Measurements from ENCODE around the gene TNNI3K. TPM values are rescaled to one million over a fixed set of nuclear protein-coding genes. Genes with fewer than 3 reads are reported as not detected.

TNNI3K gene
- total RNA-seq, 1 donor from 2014 or later = not detected

- intact Hi-C loops (cut with micrococcal nuclease) = no loop called here
Observed at GRCh38 chr1:74485622-74486021, 250.4 kb downstream of the TNNI3K start.

DNA sequence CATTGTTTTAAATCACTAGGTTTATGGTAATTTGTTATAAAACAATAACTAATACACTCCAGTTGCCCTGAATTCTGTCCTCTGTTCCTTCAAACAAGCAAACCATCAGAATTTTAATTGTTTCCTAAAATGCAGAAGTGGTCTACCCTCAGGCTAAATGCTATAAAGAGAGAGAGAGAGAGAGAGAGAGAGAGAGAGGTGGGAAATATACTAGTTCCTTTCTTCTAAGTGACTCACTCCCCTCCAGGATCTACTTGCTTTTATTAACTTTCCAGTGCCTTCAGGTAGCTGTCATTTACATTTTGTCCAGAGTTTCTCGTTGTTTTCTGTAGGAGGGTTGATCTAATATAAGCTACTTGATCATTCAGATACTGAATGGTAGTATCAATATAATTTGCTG is 250.8 kb downstream of the TNNI3K start:
- intact Hi-C loops (cut with micrococcal nuclease) = no loop called here

- intact Hi-C loops (cut with micrococcal nuclease) = no loop called here
Observed at GRCh38 chr1:74496669-74497068, 261.5 kb downstream of the TNNI3K start.

GRCh38 chr1:74498901-74499300 is 263.7 kb downstream of the TNNI3K start:
- intact Hi-C loops (cut with micrococcal nuclease) = no loop called here

- intact Hi-C loops (cut with micrococcal nuclease) = no loop called here
Observed at GRCh38 chr1:74502432-74502831, 267.2 kb downstream of the TNNI3K start.

DNA sequence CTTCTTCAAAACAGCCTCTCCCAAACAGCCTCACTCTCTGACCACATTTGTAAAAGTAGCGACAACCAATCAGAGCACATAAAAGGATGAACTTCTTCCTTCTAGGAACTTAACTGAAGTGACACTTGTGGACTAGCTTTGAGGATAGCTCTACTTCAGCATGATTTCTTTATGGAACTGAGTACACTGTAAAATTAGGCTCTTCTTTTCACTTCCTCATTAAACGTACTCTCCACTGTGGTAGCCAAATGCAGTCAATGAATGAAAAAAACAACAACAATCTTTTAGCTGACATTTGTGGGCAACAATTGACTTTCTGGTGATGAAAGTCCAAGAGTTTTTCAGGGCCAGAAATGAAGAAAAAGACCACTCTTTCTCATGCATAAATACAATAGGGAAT is 267.7 kb downstream of the TNNI3K start:
- intact Hi-C loops (cut with micrococcal nuclease) = no loop called here

DNA sequence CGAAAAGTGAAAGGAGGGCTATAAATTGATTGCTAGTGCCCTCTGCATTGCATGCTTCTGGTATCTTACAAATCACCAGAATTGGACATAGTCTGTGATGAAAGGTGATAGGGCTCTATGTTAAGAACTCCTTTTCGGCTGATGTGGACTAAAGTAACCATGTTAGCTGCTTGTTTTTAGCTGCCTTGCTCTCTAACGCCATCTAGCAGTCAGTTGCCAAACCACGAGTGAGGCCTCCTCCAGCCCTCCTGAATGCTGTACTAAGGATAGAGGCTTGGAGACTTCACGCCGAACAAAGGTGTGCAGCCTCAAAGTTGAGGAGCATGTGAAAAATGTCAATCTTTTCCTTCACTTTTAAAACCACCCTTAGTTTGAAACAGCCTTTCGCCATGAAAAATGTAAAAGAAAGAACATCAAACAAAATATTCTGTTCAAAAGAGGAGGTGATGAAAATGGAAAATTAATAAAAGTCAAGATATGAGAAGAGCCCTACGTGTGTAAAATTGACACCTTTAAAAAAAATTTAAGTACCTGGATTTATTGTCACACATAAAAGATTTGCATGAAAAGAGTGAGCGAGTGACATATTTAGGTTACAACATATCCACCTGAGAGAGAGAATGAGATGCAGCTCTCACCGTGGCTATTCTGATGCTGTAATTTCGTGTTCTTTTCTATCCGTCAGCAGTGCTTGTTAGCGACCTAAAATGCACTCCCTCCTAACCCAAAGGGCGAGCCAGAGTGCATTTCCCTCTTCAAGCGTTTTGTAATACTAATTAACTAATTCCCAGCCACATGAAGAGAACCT is 269.1 kb downstream of the TNNI3K start:
- intact Hi-C loops (cut with micrococcal nuclease) = no loop called here

- intact Hi-C loops (cut with micrococcal nuclease) = no loop called here
Observed at GRCh38 chr1:74504933-74505512, 269.8 kb downstream of the TNNI3K start.

- intact Hi-C loops (cut with micrococcal nuclease) = no loop called here
Observed at GRCh38 chr1:74505928-74506710, 270.9 kb downstream of the TNNI3K start.

DNA sequence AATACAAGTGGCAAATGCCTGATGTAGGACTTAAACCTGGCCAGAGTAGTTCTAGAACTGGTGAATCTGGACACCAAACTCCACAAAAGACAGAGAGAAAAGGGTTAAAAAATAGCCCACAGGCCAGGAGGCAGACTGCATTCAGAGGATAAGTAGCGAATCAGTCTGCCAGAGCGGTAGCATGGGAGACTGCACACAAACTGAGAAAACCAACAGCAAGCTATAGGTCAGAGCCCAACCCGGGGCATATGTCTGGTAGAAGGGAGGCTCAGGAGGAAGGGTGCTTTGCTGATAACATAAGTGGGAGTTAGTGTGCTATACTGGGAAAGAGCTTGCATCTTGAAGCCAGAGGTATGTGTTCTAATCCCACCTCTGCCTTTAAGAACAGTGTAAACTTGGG is 273.3 kb downstream of the TNNI3K start:
- intact Hi-C loops (cut with micrococcal nuclease) = no loop called here

- intact Hi-C loops (cut with micrococcal nuclease) = no loop called here
Observed at GRCh38 chr1:74512170-74512915, 277.2 kb downstream of the TNNI3K start, which contains the start of gene LRRC53. Gene LRRC53 (minus strand): TSS chr1:74512611. CDS start chr1:74483349, 29,262 bp downstream.

DNA sequence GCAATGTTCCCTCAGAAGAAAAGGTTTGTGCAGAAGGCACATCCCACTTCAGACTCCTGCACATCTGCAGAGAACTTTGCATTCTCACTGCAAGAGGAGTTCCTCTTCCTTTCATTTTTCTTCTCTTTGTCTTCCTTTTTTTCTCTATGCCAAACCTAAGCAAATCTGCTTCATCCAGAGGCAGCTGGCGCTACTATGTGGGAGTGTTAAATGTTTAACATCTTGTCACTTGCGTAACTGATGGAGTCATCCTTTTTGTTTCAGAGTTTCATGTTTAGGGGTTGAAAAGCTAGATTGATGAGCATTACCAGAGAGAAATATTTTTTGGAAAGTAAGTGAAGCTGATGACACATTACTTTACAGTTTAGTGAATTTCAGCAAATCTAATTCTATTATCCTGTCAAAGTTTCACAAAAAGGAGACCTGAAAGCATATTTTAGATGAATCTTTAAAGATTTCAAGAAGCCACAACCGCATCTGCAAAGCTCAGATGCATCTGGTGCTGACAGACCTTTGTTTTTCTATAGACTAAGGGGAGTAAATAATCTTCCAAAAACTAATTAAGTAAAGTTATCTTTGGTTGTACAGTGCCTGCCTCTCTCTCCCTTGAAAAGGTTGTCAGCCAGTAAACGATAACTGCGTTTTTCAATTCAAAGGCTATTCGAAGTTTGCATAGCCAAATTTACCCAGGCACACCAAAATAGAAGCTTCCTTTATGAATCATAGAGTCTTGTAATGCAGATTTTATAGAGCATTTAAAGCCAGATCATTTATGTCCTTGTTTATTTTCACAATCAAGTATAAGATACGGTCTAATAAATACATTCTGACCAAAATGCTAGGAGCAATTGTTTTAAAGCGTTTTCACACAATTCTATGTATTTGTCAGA is 278.5 kb downstream of the TNNI3K start:
- intact Hi-C loops (cut with micrococcal nuclease) = no loop called here

DNA sequence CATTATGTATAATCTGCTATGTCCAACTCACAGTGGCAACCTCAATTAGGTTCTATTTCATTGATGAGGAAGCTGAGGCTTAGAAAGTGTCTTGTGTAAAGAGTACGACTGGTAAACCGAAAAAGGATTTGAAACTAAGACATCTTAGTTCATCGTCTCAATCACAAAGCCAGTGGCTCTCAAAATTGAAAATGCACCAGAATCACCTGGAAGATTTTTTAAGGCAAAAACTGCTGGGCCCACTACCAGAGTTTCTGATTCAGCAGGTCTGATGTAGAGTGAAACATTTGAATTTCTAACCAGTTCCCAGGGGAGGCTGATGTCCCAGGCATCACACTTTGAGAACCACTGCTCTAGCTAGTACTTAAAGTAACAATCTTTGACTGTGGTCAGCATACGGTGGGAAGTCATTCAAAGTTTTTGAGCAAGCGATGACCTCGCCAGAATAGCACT is 282.4 kb downstream of the TNNI3K start:
- intact Hi-C loops (cut with micrococcal nuclease) = no loop called here

GRCh38 chr1:74522148-74522547 is 287.0 kb downstream of the TNNI3K start:
- intact Hi-C loops (cut with micrococcal nuclease) = no loop called here

DNA sequence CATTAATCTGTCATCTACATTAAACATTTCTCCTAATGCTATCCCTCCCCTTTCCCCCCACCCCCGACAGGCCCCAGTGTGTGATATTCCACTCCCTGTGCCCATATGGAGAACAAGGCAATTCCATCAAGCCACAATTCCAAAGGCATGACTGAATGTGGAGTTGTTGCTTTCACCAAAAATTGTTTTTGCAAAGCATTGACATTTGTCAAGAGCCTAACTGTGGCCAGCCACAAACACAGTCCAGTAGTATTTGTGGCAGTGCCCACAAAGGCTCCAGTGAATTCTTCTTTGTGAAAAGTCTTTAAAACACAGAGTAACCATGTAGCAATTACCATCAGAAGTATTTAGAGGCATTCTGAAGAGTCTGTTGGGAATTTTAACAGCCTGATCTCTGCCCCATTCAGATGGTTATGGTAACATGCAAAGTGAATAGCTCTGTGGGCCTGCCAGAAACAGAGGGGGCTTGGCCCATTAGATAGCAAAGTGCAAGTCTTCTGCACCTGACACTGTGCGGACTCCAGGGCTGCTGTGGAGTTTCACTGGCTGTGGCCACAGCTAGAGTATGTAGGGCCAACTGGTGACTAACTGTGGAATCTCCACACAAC is 288.8 kb downstream of the TNNI3K start:
- intact Hi-C loops (cut with micrococcal nuclease) = no loop called here

DNA sequence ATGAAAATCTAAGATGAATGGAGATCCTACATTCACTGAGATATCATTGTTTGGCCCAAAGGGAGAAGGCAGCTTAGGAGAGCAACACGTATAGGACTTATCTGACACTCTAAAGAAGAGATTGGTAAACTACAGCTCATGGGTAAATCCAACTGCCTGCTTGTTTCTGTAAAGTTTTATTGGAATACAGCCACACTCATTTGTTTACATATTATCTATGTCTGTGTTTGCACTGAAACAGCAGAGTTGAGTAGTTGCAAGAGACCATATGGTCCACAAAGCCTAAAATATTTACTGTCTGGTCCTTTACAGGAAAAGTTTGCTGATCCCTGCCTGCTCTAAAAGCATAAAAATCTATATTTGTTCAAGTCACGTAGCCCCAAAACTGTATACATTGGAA is 291.5 kb downstream of the TNNI3K start:
- intact Hi-C loops (cut with micrococcal nuclease) = no loop called here

- intact Hi-C loops (cut with micrococcal nuclease) = no loop called here
Observed at GRCh38 chr1:74528123-74528522, 292.9 kb downstream of the TNNI3K start.

GRCh38 chr1:74530892-74531291 is 295.7 kb downstream of the TNNI3K start:
- intact Hi-C loops (cut with micrococcal nuclease) = no loop called here

GRCh38 chr1:74531796-74532195 is 296.6 kb downstream of the TNNI3K start:
- intact Hi-C loops (cut with micrococcal nuclease) = no loop called here

- intact Hi-C loops (cut with micrococcal nuclease) = no loop called here
Observed at GRCh38 chr1:74534241-74534640, 299.1 kb downstream of the TNNI3K start.
